Measurements from ENCODE around the gene ALB.
A peak's percentile ranks its signal among the peaks of the same experiment; 100 is the strongest.

GRCh38 chr4:73434311-73434710 lies 30.2 kb downstream of the ALB start:
- TF ChIP-seq, protein P1, sequence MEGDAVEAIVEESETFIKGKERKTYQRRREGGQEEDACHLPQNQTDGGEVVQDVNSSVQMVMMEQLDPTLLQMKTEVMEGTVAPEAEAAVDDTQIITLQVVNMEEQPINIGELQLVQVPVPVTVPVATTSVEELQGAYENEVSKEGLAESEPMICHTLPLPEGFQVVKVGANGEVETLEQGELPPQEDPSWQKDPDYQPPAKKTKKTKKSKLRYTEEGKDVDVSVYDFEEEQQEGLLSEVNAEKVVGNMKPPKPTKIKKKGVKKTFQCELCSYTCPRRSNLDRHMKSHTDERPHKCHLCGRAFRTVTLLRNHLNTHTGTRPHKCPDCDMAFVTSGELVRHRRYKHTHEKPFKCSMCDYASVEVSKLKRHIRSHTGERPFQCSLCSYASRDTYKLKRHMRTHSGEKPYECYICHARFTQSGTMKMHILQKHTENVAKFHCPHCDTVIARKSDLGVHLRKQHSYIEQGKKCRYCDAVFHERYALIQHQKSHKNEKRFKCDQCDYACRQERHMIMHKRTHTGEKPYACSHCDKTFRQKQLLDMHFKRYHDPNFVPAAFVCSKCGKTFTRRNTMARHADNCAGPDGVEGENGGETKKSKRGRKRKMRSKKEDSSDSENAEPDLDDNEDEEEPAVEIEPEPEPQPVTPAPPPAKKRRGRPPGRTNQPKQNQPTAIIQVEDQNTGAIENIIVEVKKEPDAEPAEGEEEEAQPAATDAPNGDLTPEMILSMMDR (conservative IDR thresholded peaks at IDR 0.05): peak; percentile 37
- TF ChIP-seq ZFX (IDR thresholded peaks at IDR 0.05): no peak
